ENCODE results near the gene CLCF1.
"Not testable (repeated sequence)": the region's sequence is repeated elsewhere in the genome, so short reads cannot be mapped to it uniquely, and the experiment has no call there.

CLCF1 gene

GRCh38 chr11:67408437-67409200, 35.2 kb upstream of the CLCF1 start:
- no peak for DNase-seq (ENCODE audit: low spot score)

DNA sequence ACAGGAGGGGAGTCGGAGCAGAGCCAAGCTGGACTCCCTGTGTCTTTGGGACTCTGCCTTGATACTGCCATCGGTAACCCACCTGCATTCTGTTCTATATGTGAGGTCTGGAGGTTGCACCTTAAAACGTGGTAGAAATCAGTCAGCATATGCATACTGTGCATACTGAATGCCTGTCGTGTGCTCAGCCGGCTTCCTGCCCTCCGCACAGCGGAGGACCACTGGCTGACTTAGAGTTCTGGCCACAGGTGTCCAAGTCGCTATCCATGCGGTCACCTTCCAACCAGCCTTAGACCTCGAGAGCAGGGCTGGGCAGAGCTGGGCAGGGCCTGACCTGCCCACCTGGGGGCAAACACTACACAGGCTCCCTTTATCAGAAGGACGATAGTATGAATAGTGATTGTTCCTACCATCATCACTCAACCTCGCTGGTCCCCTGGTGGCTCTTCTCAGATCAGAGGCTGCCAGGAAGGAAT, 34.3 kb upstream of the CLCF1 start:
- DNase-seq (ENCODE audit: low spot score): no peak

- peak; percentile 78 for DNase-seq (ENCODE audit: low spot score)
Measured at GRCh38 chr11:67406969-67407687, 33.7 kb upstream of the CLCF1 start.

- DNase-seq (ENCODE audit: low spot score): no peak
Measured at GRCh38 chr11:67406420-67406968, 33.1 kb upstream of the CLCF1 start.

GRCh38 chr11:67405688-67406339, 32.4 kb upstream of the CLCF1 start:
- DNase-seq (ENCODE audit: low spot score): no peak

DNA sequence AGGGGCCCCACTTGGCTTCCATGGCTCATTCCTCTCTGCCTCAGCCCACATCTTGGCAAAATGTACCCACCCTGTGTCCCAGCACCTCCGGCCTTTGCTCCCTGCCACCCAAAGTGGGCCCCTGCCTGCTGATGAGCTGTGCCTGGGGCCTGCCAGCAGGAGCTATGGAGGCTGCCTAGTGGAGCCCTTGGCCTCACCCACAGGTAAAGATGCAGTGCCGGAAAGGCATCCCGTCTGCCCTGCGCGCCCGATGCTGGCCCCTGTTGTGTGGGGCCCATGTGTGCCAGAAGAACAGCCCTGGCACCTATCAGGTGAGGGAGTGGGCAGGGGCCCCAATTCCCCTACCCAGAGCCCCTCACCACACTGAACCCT, 31.8 kb upstream of the CLCF1 start:
- DNase-seq (ENCODE audit: low spot score): no peak

- no peak for DNase-seq (ENCODE audit: low spot score)
Measured at GRCh38 chr11:67404515-67405195, 31.3 kb upstream of the CLCF1 start.

DNA sequence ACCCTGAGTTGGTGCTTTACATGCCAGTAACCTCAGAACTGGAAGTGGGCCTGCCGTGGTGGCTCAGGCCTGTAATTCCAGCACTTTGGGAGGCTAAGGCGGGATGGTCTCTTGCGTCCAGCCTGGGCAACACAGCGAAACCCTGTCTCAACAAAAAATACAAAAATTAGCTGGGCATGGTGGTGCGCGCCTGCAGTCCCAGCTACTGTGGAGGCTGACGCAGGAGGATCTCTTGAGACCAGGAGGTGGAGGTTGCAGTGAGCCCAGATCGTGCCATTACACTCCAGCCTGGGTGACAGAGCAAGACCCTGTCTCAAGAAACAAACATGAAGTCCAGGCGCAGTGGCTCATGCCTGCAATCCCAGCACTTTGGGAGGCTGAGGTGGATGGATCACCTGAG, 29.7 kb upstream of the CLCF1 start:
- DNase-seq (ENCODE audit: low spot score): not testable (repeated sequence)

DNA sequence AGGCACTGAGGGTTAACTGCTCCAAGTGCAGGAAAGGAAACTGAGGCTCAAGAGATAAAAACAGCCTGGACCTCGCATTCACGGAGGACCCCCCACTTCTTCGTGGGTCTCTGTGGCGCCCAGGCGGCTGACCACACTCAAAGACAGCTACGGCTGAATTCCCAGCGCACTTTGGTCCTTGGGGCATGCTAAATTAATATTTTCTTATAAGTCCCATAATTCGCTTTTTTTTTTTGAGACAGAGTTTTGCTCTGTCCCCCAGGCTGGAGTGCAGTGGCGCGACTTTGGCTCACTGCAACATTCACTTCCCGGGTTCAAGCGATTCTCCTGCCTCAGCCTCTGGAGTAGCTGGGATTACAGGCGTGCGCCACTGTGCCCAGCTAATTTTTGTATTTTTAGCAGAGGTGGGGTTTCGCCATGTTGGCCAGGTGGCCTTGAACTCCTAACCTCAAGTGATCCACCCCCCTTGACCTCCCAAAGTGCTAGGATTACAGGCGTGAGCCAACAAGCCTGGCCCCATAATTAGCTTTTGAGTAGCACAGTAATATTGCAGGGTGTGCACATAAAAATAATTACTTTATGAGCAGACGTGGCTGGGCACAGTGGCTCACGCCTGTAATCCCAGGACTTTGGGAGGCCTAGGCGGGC, 28.9 kb upstream of the CLCF1 start:
- DNase-seq (ENCODE audit: low spot score): not testable (repeated sequence)

GRCh38 chr11:67401495-67402191, 28.2 kb upstream of the CLCF1 start, which contains the start of gene PPP1CA:
PPP1CA (minus strand) TSS chr11:67401858; CDS start chr11:67401782, 76 bp downstream.
- DNase-seq (ENCODE audit: low spot score): peak; percentile 94

- no peak for DNase-seq (ENCODE audit: low spot score)
Measured at GRCh38 chr11:67400942-67401494, 27.6 kb upstream of the CLCF1 start.

DNA sequence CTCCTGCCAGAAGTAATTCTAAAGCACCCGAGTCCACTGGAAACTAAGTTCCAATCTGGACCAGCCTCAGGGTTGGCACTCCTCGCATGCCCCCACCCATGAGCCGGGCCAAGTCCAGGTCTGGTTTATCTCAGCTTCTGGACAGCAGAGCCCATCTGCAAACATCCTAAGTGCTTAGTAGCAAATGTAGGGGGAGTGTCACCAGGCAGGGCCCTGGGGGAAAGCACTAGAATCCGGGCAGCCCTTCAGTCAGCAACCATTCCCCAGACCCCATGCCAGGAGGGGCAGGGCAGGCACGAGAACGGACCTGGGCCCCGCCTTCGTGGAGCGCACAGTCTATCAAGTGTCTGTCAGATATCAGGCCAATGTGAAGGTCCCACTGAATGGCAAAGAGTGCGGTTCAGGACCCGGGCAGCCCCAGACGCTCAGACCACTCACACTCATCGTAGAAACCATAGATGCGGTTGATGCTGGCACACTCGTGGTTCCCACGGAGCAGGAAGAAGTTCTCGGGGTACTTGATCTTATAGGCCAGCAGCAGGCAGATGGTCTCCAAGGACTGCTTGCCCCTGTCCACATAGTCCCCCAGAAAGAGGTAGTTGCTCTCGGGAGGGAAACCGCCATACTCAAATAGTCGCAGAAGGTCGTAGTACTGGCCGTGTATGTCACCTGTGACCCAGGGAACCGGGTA, 27.0 kb upstream of the CLCF1 start:
- no peak for DNase-seq (ENCODE audit: low spot score)

- DNase-seq (ENCODE audit: low spot score): no peak
Measured at GRCh38 chr11:67398661-67399563, 25.5 kb upstream of the CLCF1 start.

- no peak for DNase-seq (ENCODE audit: low spot score)
Measured at GRCh38 chr11:67397986-67398660, 24.7 kb upstream of the CLCF1 start.

DNA sequence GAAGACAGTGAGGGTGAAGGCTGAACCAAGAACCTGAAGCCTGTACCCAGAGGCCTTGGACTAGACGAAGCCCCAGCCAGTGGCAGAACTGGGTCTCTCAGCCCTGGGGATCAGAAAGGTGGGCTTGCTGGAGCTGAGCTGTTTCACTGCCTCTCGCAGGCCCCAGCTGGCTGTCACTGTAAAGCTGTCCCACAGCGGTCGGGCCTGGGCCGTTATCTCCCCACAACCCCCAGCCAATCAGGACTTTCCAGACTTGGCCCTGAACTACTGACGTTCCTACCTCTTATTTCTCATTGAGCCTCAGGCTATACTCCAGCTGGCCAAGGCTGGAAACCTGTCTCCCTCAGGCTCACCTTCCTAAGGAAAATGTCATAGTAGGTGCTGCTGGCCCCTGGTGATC, 24.1 kb upstream of the CLCF1 start:
- no peak for DNase-seq (ENCODE audit: low spot score)

- DNase-seq (ENCODE audit: low spot score): no peak
Measured at GRCh38 chr11:67396587-67397389, 23.4 kb upstream of the CLCF1 start.

- DNase-seq (ENCODE audit: low spot score): no peak
Measured at GRCh38 chr11:67396259-67396581, 22.8 kb upstream of the CLCF1 start.
